K562 (cell line): ENCODE measurements around the gene NIN.

Experiments used
- CTCF ChIP-seq, 3 experiments: IDR thresholded peaks in 2 of 3; conservative IDR thresholded peaks in 1 of 3; 2 replicates each; pipeline ENCODE4 v1.5.1; 2011 to 2012; ENCODE audit warnings: low read length in 3 of 3, mild to moderate bottlenecking in 3 of 3, control low read depth in 2 of 3, improper control_type of control experiment in 1 of 3, inconsistent platforms in 1 of 3, low read depth in 1 of 3, mixed read lengths in 1 of 3, moderate library complexity in 1 of 3; ENCODE audit not compliant: insufficient read depth in 2 of 3
- KLF16 ChIP-seq: IDR thresholded peaks from 2 replicates; pipeline ENCODE4 v1.6.1; 2016; ENCODE audit warnings: antibody characterized with exemption
- LARP7 ChIP-seq: fragments of 450-650 bp; IDR thresholded peaks from 2 replicates; pipeline ENCODE4 v1.6.1; 2016
- SAP30 ChIP-seq: fragments of 200-600 bp; sonication (generic); IDR thresholded peaks from 2 replicates; pipeline ENCODE4 v1.6.1; 2012; ENCODE audit warnings: borderline replicate concordance, low read depth, mild to moderate bottlenecking, moderate library complexity, low read length, control low read depth, inconsistent platforms; ENCODE audit not compliant: insufficient read depth, poor library complexity, severe bottlenecking
- TEAD4 ChIP-seq, 2 experiments: sonication (generic) in 1 of 2; formaldehyde crosslinking in 1 of 2; IDR thresholded peaks; 2 replicates each; pipeline versions ENCODE4 v1.6.1 to v1.8.0; 2012 to 2022; ENCODE audit warnings: borderline replicate concordance in 1 of 2, inconsistent platforms in 1 of 2, low read length in 1 of 2, mild to moderate bottlenecking in 1 of 2, missing genetic modification reagents in 1 of 2
- TOE1 ChIP-seq, 2 experiments: fragments of 450-650 bp in 1 of 2; sonication (generic) in 1 of 2; formaldehyde crosslinking in 1 of 2; IDR thresholded peaks; 2 replicates each; pipeline versions ENCODE4 v1.7.1 to v1.8.0; 2016 to 2022; ENCODE audit warnings: borderline replicate concordance in 2 of 2, mild to moderate bottlenecking in 2 of 2, antibody characterized with exemption in 1 of 2, inconsistent platforms in 1 of 2, low read depth in 1 of 2, missing genetic modification reagents in 1 of 2, moderate library complexity in 1 of 2
- ZBTB11 ChIP-seq, 3 experiments: fragments of 200-800 bp in 1 of 3; fragments of 250-450 bp in 1 of 3; fragments of 450-650 bp in 1 of 3; sonication (Bioruptor Pico) in 1 of 3; sonication (Bioruptor generic) in 1 of 3; formaldehyde crosslinking in 1 of 3; IDR thresholded peaks; 2 replicates each; pipeline versions ENCODE4 v1.6.1 to v1.8.0; 2016 to 2022; ENCODE audit warnings: mild to moderate bottlenecking in 2 of 3, missing genetic modification characterization in 2 of 3, missing compliant biosample characterization in 1 of 3, moderate library complexity in 1 of 3
- ZFX ChIP-seq: sonication (generic); formaldehyde crosslinking; IDR thresholded peaks from 2 replicates; pipeline ENCODE4 v1.8.0; 2022; ENCODE audit warnings: mild to moderate bottlenecking, missing genetic modification reagents, moderate library complexity
- TF ChIP-seq, protein P1 (sequence below): IDR thresholded peaks from 3 replicates; pipeline ENCODE4 v1.6.1; 2011; ENCODE audit warnings: borderline replicate concordance, mild to moderate bottlenecking, moderate library complexity; ENCODE audit not compliant: insufficient read length; ENCODE audit errors: extremely low read depth

- TF ChIP-seq CTCF (IDR thresholded peaks at IDR 0.05 in 2 of 3, conservative IDR thresholded peaks at IDR 0.05 in 1 of 3; ENCODE audit: insufficient read depth in 2 of 3, low read depth in 1 of 3, low read length in 3 of 3) (no peak), TOE1 (IDR thresholded peaks at IDR 0.05; ENCODE audit: borderline replicate concordance) (no peak), TOE1 (CRISPR knock-in tag; IDR thresholded peaks at IDR 0.05; ENCODE audit: borderline replicate concordance, low read depth) (no peak), TEAD4 (IDR thresholded peaks at IDR 0.05; ENCODE audit: low read length) (no peak), TEAD4 (CRISPR knock-in tag; IDR thresholded peaks at IDR 0.05; ENCODE audit: borderline replicate concordance) (no peak), ZFX (CRISPR knock-in tag) (no peak), SAP30 (no peak), KLF16 (no peak), LARP7 (no peak), ZBTB11 (CRISPR knock-in tag; IDR thresholded peaks at IDR 0.05) (no peak)
- TF ChIP-seq, protein P1, sequence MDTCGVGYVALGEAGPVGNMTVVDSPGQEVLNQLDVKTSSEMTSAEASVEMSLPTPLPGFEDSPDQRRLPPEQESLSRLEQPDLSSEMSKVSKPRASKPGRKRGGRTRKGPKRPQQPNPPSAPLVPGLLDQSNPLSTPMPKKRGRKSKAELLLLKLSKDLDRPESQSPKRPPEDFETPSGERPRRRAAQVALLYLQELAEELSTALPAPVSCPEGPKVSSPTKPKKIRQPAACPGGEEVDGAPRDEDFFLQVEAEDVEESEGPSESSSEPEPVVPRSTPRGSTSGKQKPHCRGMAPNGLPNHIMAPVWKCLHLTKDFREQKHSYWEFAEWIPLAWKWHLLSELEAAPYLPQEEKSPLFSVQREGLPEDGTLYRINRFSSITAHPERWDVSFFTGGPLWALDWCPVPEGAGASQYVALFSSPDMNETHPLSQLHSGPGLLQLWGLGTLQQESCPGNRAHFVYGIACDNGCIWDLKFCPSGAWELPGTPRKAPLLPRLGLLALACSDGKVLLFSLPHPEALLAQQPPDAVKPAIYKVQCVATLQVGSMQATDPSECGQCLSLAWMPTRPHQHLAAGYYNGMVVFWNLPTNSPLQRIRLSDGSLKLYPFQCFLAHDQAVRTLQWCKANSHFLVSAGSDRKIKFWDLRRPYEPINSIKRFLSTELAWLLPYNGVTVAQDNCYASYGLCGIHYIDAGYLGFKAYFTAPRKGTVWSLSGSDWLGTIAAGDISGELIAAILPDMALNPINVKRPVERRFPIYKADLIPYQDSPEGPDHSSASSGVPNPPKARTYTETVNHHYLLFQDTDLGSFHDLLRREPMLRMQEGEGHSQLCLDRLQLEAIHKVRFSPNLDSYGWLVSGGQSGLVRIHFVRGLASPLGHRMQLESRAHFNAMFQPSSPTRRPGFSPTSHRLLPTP, result no peak
Observed at GRCh38 chr14:50756300-50756699, 74.7 kb downstream of the NIN start.
